ENCODE measurements around the gene CCNJ.
A peak's percentile ranks its signal among the peaks of the same experiment; 100 is the strongest.
"Not testable (repeated sequence)": the region's sequence is repeated elsewhere in the genome, so short reads cannot be mapped to it uniquely, and the experiment has no call there.

CCNJ gene

DNA sequence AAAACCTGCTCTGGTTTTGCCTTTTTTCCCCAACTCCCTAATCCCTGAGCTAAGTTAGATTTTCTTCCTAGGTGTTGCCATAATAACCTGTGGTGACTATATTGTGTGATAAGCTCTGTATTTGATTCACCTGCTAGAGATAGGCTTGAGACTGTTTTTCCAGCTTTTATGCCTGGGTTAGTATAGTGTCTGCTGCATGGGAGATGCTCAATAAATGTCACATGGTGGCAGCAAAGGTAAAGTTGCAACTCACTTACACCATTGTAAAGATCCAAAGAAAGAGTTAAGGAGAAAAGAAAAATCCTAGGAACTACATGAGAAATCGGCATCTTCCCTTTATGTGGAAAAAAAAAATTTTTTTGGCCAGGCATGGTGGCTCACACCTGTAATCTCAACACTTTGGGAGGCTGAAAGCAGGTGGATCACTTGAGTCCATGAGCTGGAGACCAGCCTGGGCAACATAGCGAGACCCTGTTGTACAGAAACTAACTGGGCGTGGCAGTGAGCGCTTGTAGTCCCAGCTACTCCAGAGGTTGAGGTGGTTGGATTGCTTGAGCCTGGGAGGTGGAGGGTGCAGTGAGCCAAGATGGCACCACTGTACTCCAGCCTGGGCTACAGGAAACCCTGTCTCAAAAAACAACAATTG is 3.7 kb downstream of the CCNJ start:
- Histone ChIP-seq H3K9ac (peak overlapping the region in 5 of 11 experiments; percentile 7 to 99 (median 98); a peak in 7 of 22 replicates), H3K9me3 (replicated peaks in 1 of 11) (no peaks in the 10 kb centered on the region), H3K27me3 (no peaks in the 10 kb centered on the region), H3K4me2 (peak overlapping the region; percentile 82 to 97 (median 90)), H3K4me1 (peaks cover 24 to 53% (median 43%) of the 10 kb centered on the region in 10 experiments), H3K4me3 (peak overlapping the region in 3 of 10 experiments; percentile 81 to 93 (median 86); a peak in 5 of 20 replicates), H3K36me3 (peaks cover 42 to 66% (median 63%) of the 10 kb centered on the region in 11 experiments; a peak in 21 of 22 replicates), H4K20me1 (peaks cover 20 to 81% (median 67%) of the 10 kb centered on the region in 11 experiments; a peak in 19 of 22 replicates), H3K27ac (no peak overlapping the region)
- no peak for TF ChIP-seq Cebpa-rat (IDR thresholded peaks at IDR 0.05)

DNA sequence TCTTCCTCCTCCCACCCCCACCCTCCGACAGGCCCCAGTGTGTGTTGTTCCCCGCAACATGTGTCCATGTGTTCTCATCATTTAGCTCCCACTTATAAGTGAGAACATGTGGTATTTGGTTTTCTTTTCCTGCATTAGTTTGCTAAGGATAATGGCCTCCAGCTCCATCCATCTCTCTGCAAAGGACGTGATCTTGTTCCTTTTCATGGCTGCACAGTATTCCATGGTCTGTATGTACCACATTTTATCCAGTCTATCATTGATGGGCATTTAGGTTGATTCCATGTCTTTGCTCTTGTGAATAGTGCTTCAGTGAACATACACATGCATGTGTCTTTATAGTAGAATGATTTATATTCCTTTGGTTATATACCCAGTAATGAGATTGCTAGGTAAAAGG is 4.5 kb downstream of the CCNJ start:
- not testable (repeated sequence) for H3K9me3 ChIP-seq (replicated peaks in 1 of 11); H3K27me3 ChIP-seq; H3K4me3 ChIP-seq; H3K9ac ChIP-seq; H3K27ac ChIP-seq
- Histone ChIP-seq H4K20me1 (peaks cover 24 to 89% (median 75%) of the 10 kb centered on the region in 11 experiments; a peak in 20 of 22 replicates), H3K4me1 (peaks cover 16 to 45% (median 35%) of the 10 kb centered on the region in 10 experiments), H3K36me3 (peaks cover 50 to 73% (median 71%) of the 10 kb centered on the region in 11 experiments; a peak in 21 of 22 replicates), H3K4me2 (peak overlapping the region in 6 of 11 experiments; percentile 4 to 97 (median 31); a peak in 10 of 22 replicates)

DNA sequence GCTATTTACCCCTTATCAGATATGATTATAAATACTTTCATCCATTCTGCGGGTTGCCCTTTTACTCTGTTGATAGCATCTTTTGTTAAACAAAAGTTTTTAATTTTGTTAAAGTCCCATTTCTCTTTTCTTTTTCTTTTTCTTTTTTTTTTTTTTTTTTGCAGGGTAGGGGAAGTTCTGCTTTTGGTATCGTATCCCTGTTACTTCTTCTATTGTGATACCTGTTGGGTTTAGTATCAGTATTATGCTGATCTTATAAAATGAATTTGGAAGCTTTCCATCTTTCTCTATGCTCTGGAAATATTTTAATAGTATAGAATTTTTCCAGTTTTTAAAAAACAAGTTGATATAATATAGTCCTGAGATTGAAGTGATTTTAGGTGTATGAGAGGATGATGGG is 6.0 kb downstream of the CCNJ start:
- peaks cover 14 to 44% (median 33%) of the 10 kb centered on the region in 10 experiments for H3K4me1 ChIP-seq
- no peak for TF ChIP-seq Cebpa-rat (IDR thresholded peaks at IDR 0.05)
- H3K9ac ChIP-seq = no peak overlapping the region
- no peak overlapping the region for H3K4me2 ChIP-seq
- H3K27me3 ChIP-seq = no peaks in the 10 kb centered on the region
- peaks cover 25 to 100% (median 89%) of the 10 kb centered on the region in 11 experiments; a peak in 20 of 22 replicates for H4K20me1 ChIP-seq
- H3K27ac ChIP-seq = no peak overlapping the region
- H3K9me3 ChIP-seq (replicated peaks in 1 of 11) = no peaks in the 10 kb centered on the region
- peaks cover 53 to 88% (median 85%) of the 10 kb centered on the region in 11 experiments; a peak in 21 of 22 replicates for H3K36me3 ChIP-seq
- H3K4me3 ChIP-seq = no peak overlapping the region

DNA sequence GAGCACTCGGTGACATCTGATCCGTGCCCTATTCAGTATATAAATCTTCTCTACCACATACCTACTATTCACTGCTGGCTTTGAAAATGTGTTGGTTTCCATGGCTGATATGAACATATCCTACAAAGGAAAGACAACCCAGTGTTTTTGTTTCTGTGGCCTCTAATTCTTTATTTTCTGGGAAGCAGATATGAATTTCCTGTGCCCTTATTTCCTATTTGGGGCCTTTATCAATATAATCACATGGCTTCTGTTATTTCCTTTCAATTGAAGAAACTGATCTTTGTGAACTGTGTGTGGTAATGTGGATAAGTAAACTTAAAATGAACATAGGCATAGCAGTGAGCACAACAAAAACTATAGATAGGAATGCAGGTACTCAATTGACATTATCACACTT is 10.6 kb downstream of the CCNJ start:
- H3K4me1 ChIP-seq = peaks cover 0 to 9% (median 1%) of the 10 kb centered on the region in 10 experiments; a peak in 11 of 20 replicates
- H3K4me2 ChIP-seq = no peak overlapping the region
- no peaks in the 10 kb centered on the region for H3K9me3 ChIP-seq (replicated peaks in 1 of 11)
- peaks cover 9 to 94% (median 80%) of the 10 kb centered on the region in 11 experiments; a peak in 18 of 22 replicates for H4K20me1 ChIP-seq
- H3K27me3 ChIP-seq = no peaks in the 10 kb centered on the region
- no peak for TF ChIP-seq Cebpa-rat (IDR thresholded peaks at IDR 0.05)
- H3K4me3 ChIP-seq = no peak overlapping the region
- no peak overlapping the region for H3K9ac ChIP-seq
- no peak overlapping the region for H3K27ac ChIP-seq
- peaks cover 73 to 100% (median 94%) of the 10 kb centered on the region in 11 experiments for H3K36me3 ChIP-seq

DNA sequence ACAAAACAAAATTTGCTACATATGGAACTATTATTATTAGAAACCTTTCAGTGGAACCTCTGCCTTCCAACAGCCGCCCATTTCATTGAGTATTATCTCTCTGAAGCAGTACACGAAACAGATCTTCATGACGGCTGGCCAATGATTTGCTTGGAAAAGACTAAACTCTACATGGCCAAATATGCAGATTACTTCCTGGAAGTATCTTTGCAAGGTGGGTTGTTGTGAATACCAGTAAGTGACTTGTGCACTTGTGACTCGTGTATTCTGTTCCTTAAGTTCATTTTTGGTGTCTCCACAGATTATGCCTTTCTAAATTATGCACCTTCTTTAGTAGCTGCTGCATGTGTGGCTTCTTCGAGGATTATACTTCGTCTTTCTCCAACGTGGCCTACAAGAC is 13.4 kb downstream of the CCNJ start:
- Histone ChIP-seq H4K20me1 (peaks cover 5 to 86% (median 62%) of the 10 kb centered on the region in 11 experiments; a peak in 18 of 22 replicates), H3K4me2 (no peak overlapping the region), H3K4me1 (peaks cover 0 to 1% (median 0%) of the 10 kb centered on the region in 10 experiments; a peak in 2 of 20 replicates), H3K27me3 (no peaks in the 10 kb centered on the region), H3K36me3 (peaks cover 78 to 100% (median 97%) of the 10 kb centered on the region in 11 experiments), H3K4me3 (no peak overlapping the region), H3K27ac (no peak overlapping the region), H3K9ac (no peak overlapping the region), H3K9me3 (replicated peaks in 1 of 11) (no peaks in the 10 kb centered on the region)
- TF ChIP-seq Cebpa-rat (IDR thresholded peaks at IDR 0.05) = no peak

DNA sequence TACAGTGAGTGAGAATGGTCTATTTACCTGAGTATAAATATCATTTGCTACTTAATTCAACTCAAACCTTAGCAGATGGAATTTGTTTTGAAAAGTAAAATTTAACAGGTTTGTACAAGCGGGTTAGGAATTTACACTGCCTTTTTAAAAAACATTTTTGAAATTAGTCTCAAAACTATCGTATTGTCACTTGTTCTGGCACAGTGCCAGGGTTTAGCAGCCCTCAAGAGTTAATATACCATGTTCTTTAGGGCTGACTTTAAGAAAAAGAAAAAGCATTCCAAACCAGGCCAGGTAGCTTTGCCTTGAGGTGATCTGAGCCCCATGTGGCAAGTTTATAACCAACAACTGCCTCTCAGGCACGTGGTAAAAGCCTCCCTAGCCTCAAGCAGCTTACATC is 17.8 kb downstream of the CCNJ start:
- TF ChIP-seq Cebpa-rat (IDR thresholded peaks at IDR 0.05) = no peak
- Histone ChIP-seq H3K27me3 (no peaks in the 10 kb centered on the region; a peak in 1 of 22 replicates), H3K9ac (no peak overlapping the region), H4K20me1 (peaks cover 0 to 42% (median 20%) of the 10 kb centered on the region in 11 experiments; a peak in 11 of 22 replicates), H3K4me2 (no peak overlapping the region), H3K9me3 (replicated peaks in 1 of 11) (no peaks in the 10 kb centered on the region), H3K4me3 (no peak overlapping the region), H3K36me3 (peaks cover 63 to 76% (median 68%) of the 10 kb centered on the region in 11 experiments), H3K27ac (no peak overlapping the region), H3K4me1 (no peaks in the 10 kb centered on the region)

DNA sequence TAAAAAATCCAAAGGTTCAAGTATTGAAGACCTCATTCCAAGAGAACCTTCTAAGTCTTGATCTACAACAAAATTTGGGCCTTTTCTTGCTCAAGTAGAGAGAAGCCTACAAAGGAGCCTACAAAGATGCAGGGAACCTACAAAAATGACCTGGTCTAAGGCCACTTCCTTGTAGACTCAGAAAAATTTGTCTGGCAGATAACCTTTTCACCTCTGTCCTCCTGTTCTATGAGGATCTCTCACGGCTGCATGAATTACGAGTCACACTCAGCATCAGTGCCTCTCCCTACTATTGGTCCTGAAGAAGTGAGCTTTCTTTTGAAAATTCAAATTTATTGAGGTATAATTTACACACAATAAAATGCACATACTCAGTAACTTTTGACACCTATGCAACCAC is 29.3 kb downstream of the CCNJ start:
- H3K9ac ChIP-seq = no peak overlapping the region
- peaks cover 0 to 21% (median 16%) of the 10 kb centered on the region in 10 experiments; a peak in 15 of 20 replicates for H3K4me1 ChIP-seq
- H4K20me1 ChIP-seq = no peaks in the 10 kb centered on the region
- H3K27me3 ChIP-seq = no peaks in the 10 kb centered on the region
- no peaks in the 10 kb centered on the region for H3K9me3 ChIP-seq (replicated peaks in 1 of 11)
- H3K4me3 ChIP-seq = no peak overlapping the region
- TF ChIP-seq Cebpa-rat (IDR thresholded peaks at IDR 0.05) = no peak
- H3K36me3 ChIP-seq = no peaks in the 10 kb centered on the region
- no peak overlapping the region for H3K4me2 ChIP-seq
- no peak overlapping the region for H3K27ac ChIP-seq

DNA sequence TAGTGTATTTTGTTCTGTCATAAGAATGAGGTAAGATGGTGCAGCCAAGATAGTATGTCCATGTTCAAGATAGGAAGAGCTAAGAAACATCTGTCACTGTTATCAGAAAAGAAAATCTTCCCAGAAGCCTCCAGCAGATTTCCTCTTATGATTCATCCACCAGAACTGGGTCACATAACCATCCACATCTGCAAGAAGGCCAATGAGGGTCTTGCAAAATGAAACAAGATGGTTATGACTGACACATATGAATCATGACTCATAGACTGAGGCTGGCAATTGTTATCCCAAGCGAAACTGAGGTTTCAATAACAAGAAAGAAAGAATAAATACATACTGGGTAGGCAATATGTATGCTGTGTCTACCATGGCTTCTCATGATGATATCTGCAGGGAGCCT is 30.3 kb downstream of the CCNJ start:
- no peaks in the 10 kb centered on the region for H3K36me3 ChIP-seq
- H3K27me3 ChIP-seq = no peaks in the 10 kb centered on the region
- H3K9me3 ChIP-seq (replicated peaks in 1 of 11) = no peaks in the 10 kb centered on the region
- H3K4me3 ChIP-seq = no peak overlapping the region
- H4K20me1 ChIP-seq = no peaks in the 10 kb centered on the region
- peak overlapping the region in 8 of 11 experiments; percentile 18 to 43 (median 32); a peak in 10 of 22 replicates for H3K27ac ChIP-seq
- TF ChIP-seq Cebpa-rat (IDR thresholded peaks at IDR 0.05) = 0 out of 22 replicates have a peak, but pooled peaks of 2 of the 11 experiments have one; percentile 7 to 16
- no peak overlapping the region for H3K9ac ChIP-seq
- H3K4me1 ChIP-seq = peaks cover 0 to 21% (median 16%) of the 10 kb centered on the region in 10 experiments; a peak in 15 of 20 replicates
- peak overlapping the region in 9 of 11 experiments; percentile 4 to 63 (median 39); a peak in 16 of 22 replicates for H3K4me2 ChIP-seq

DNA sequence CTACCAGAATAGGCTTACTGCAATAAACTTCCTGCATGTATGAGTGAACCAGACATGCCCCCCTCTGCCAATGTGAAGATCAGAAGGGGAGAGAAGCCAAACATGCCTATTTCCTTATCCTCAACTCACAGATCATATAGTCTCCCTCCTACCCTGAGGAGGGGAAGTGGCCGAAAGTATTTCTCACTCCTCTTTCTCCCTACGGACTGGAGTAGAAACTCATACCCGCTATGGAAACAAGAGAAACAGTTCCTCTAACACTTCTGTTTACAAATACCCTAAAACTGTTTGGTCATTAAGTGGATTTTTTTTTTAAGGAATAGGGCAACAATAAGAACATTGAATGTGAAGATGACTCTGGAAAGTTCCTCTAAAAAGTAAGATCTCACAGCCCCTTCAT is 31.4 kb downstream of the CCNJ start:
- no peak for TF ChIP-seq Cebpa-rat (IDR thresholded peaks at IDR 0.05)
- Histone ChIP-seq H3K27me3 (no peaks in the 10 kb centered on the region), H3K27ac (peak overlapping the region in 1 of 11 experiments; percentile 43; a peak in 3 of 22 replicates), H4K20me1 (no peaks in the 10 kb centered on the region), H3K4me2 (peak overlapping the region in 6 of 11 experiments; percentile 28 to 63 (median 44); a peak in 10 of 22 replicates), H3K9me3 (replicated peaks in 1 of 11) (no peaks in the 10 kb centered on the region), H3K9ac (no peak overlapping the region), H3K4me3 (no peak overlapping the region), H3K36me3 (no peaks in the 10 kb centered on the region), H3K4me1 (peaks cover 0 to 21% (median 16%) of the 10 kb centered on the region in 10 experiments; a peak in 15 of 20 replicates)

Measured in BLaER1 treated with 17β-estradiol and CSF1 and Interleukin-3, amounts not matched to agents 10 nM and 100 nM (cell line).